ENCODE results near the gene TMOD1. TPM values are rescaled to one million over a fixed set of nuclear protein-coding genes. Genes with fewer than 3 reads are reported as not detected.

Gene TMOD1
- total and polyA plus RNA-seq, 2 of the 13 experiments (the other 11 are each of a cell fraction or from before 2014, with no cell fraction given), result 0.04 to 0.07 TPM

DNA sequence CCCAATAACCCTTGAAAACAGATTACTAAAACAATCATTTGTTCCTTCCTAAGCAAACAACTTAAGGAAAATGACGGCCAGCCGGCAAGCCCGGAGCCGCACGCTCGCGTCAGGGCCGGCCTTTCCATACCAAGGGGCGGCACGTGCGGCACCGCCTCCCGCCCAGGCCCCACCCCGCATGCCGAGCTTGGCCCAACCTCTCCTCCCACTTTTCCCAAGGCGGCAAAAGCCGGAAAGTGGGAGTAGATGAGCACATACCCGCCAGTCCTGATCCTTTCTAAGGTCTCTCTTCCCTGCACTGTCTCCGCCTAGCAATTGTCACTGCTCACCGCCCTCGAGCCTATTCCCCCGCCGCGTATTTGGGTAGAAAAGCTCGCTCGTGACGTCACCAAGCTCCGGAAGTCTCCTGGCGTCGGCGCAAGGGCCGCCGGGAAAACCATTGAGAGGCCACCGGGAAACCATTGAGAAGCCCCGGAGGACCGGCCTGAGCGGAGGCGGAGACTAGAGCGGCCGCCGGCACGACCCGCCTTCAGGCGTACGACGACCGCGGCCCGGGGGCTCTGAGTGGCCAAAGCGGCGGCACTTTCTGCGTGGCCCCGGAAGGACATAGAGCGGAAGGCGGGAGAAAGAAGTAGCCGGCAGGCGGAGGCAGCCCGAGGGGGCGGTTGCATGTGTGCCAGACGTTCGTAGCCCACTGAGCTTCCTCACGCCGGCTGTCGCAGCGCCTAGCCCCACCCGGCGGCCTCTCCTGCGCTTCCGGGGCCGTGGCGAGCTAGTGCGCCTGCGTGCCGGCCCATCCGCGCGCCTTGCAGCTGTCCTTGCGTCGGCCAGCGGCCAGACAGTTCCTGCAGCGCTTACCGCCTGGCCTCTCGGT lies 131.8 kb downstream of the TMOD1 start, which contains the start of the genes NCBP1 and TSTD2 (continued):
- TF ChIP-seq ZSCAN21 (CRISPR knock-in tag; IDR thresholded peaks at IDR 0.05; ENCODE audit: borderline replicate concordance), result peak; percentile 74; the same call in 1 of the 2 replicates
- TF ChIP-seq TCF7 (IDR thresholded peaks at IDR 0.05; ENCODE audit: low read depth), result no peak; the same call in 1 of the 2 replicates
- no peak; the same call in 1 of the 2 replicates for TF ChIP-seq ZNF205 (CRISPR knock-in tag; IDR thresholded peaks at IDR 0.05)
- TF ChIP-seq ZNF331 (CRISPR knock-in tag; IDR thresholded peaks at IDR 0.05), result peak; percentile 26; the same call in 1 of the 2 replicates
- TF ChIP-seq, protein P1, sequence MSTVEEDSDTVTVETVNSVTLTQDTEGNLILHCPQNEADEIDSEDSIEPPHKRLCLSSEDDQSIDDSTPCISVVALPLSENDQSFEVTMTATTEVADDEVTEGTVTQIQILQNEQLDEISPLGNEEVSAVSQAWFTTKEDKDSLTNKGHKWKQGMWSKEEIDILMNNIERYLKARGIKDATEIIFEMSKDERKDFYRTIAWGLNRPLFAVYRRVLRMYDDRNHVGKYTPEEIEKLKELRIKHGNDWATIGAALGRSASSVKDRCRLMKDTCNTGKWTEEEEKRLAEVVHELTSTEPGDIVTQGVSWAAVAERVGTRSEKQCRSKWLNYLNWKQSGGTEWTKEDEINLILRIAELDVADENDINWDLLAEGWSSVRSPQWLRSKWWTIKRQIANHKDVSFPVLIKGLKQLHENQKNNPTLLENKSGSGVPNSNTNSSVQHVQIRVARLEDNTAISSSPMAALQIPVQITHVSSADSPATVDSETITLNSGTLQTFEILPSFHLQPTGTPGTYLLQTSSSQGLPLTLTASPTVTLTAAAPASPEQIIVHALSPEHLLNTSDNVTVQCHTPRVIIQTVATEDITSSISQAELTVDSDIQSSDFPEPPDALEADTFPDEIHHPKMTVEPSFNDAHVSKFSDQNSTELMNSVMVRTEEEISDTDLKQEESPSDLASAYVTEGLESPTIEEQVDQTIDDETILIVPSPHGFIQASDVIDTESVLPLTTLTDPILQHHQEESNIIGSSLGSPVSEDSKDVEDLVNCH (CRISPR knock-in tag; IDR thresholded peaks at IDR 0.05), result peak; percentile 37; the same call in 1 of the 2 replicates
- peak; percentile 26; the same call in 1 of the 2 replicates for TF ChIP-seq ZNF138 (CRISPR knock-in tag; IDR thresholded peaks at IDR 0.05; ENCODE audit: low read depth)
- no peak for TF ChIP-seq FOXA1 (IDR thresholded peaks at IDR 0.05)
- peak; percentile 23; the same call in 1 of the 2 replicates for TF ChIP-seq FOXA1 (CRISPR knock-in tag; IDR thresholded peaks at IDR 0.05)
- TF ChIP-seq RAD21 (CRISPR knock-in tag; IDR thresholded peaks at IDR 0.05), result 0 out of 2 replicates have a peak, but pooled peaks have one; percentile 8
- TF ChIP-seq, protein P2, sequence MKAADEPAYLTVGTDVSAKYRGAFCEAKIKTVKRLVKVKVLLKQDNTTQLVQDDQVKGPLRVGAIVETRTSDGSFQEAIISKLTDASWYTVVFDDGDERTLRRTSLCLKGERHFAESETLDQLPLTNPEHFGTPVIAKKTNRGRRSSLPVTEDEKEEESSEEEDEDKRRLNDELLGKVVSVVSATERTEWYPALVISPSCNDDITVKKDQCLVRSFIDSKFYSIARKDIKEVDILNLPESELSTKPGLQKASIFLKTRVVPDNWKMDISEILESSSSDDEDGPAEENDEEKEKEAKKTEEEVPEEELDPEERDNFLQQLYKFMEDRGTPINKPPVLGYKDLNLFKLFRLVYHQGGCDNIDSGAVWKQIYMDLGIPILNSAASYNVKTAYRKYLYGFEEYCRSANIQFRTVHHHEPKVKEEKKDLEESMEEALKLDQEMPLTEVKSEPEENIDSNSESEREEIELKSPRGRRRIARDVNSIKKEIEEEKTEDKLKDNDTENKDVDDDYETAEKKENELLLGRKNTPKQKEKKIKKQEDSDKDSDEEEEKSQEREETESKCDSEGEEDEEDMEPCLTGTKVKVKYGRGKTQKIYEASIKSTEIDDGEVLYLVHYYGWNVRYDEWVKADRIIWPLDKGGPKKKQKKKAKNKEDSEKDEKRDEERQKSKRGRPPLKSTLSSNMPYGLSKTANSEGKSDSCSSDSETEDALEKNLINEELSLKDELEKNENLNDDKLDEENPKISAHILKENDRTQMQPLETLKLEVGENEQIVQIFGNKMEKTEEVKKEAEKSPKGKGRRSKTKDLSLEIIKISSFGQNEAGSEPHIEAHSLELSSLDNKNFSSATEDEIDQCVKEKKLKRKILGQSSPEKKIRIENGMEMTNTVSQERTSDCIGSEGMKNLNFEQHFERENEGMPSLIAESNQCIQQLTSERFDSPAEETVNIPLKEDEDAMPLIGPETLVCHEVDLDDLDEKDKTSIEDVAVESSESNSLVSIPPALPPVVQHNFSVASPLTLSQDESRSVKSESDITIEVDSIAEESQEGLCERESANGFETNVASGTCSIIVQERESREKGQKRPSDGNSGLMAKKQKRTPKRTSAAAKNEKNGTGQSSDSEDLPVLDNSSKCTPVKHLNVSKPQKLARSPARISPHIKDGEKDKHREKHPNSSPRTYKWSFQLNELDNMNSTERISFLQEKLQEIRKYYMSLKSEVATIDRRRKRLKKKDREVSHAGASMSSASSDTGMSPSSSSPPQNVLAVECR (CRISPR knock-in tag; IDR thresholded peaks at IDR 0.05; ENCODE audit: borderline replicate concordance), result peak; percentile 92; the same call in 1 of the 2 replicates
- TF ChIP-seq SP2 (CRISPR knock-in tag; IDR thresholded peaks at IDR 0.05), result peak; percentile 93
- TF ChIP-seq DR1 (CRISPR knock-in tag; IDR thresholded peaks at IDR 0.05), result peak; percentile 73; the same call in 1 of the 2 replicates
- TF ChIP-seq, protein P3, sequence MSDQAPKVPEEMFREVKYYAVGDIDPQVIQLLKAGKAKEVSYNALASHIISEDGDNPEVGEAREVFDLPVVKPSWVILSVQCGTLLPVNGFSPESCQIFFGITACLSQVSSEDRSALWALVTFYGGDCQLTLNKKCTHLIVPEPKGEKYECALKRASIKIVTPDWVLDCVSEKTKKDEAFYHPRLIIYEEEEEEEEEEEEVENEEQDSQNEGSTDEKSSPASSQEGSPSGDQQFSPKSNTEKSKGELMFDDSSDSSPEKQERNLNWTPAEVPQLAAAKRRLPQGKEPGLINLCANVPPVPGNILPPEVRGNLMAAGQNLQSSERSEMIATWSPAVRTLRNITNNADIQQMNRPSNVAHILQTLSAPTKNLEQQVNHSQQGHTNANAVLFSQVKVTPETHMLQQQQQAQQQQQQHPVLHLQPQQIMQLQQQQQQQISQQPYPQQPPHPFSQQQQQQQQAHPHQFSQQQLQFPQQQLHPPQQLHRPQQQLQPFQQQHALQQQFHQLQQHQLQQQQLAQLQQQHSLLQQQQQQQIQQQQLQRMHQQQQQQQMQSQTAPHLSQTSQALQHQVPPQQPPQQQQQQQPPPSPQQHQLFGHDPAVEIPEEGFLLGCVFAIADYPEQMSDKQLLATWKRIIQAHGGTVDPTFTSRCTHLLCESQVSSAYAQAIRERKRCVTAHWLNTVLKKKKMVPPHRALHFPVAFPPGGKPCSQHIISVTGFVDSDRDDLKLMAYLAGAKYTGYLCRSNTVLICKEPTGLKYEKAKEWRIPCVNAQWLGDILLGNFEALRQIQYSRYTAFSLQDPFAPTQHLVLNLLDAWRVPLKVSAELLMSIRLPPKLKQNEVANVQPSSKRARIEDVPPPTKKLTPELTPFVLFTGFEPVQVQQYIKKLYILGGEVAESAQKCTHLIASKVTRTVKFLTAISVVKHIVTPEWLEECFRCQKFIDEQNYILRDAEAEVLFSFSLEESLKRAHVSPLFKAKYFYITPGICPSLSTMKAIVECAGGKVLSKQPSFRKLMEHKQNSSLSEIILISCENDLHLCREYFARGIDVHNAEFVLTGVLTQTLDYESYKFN (CRISPR knock-in tag; conservative IDR thresholded peaks at IDR 0.05), result 0 out of 2 replicates have a peak, but pooled peaks have one; percentile 6
- TF ChIP-seq THAP11 (CRISPR knock-in tag; IDR thresholded peaks at IDR 0.05), result peak; percentile 95
- no peak for TF ChIP-seq BRD4 (CRISPR knock-in tag; IDR thresholded peaks at IDR 0.05)
- TF ChIP-seq SP4 (CRISPR knock-in tag; IDR thresholded peaks at IDR 0.05), result peak; percentile 66
- peak; percentile 5; the same call in 1 of the 2 replicates for TF ChIP-seq ZNF274 (CRISPR knock-in tag; IDR thresholded peaks at IDR 0.05)
- peak; percentile 77; the same call in 1 of the 2 replicates for TF ChIP-seq KLF12 (CRISPR knock-in tag; IDR thresholded peaks at IDR 0.05; ENCODE audit: borderline replicate concordance)
- TF ChIP-seq ZSCAN20 (CRISPR knock-in tag; IDR thresholded peaks at IDR 0.05; ENCODE audit: borderline replicate concordance), result peak; percentile 32; the same call in 1 of the 2 replicates
- peak; percentile 77 to 93 for TF ChIP-seq POLR2A (IDR thresholded peaks at IDR 0.05; ENCODE audit: insufficient read depth in 1 of 2, low read depth in 2 of 2, low read length in 2 of 2)
